ENCODE measurements around the gene ZNF711. TPM values are rescaled to one million over a fixed set of nuclear protein-coding genes. Genes with fewer than 3 reads are reported as not detected.
"Not testable (repeated sequence)": the region's sequence is repeated elsewhere in the genome, so short reads cannot be mapped to it uniquely, and the experiment has no call there.

Gene ZNF711
- total and polyA plus RNA-seq, 9 donors: 5.3 to 8.8 (median 6.2) TPM

DNA sequence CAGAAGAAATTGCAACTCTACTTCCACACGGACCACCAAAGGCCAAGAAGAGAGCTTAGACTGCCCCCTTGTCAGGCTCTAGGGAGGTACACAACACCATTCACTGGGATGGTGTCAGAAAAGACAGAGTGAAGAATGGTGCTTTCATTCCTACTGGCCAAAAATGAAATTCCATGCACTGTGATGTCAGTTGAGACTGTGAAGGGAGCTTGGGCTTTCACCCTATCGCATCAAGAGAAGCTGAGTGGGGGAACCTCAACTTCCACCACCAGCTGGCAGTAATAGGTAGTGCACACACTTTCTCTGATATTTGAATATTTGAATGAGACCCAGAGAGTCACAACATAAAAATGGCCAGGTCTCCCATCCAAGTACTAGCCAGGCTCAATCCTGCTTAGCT is 65.9 kb downstream of the ZNF711 start:
- no peak for DNase-seq
- Histone ChIP-seq H3K9me3 (no peaks in the 10 kb centered on the region), H3K36me3 (no peaks in the 10 kb centered on the region), H3K4me1 (ENCODE audit: insufficient read depth) (no peaks in the 10 kb centered on the region), H3K27me3 (no peaks in the 10 kb centered on the region), H3K4me3 (no peak overlapping the region), H3K27ac (no peak overlapping the region)
- 63 to 78% (median 67%) methylated on average over 2 of the region's 2 CpGs for WGBS, 3 donors
- TF ChIP-seq POLR2A (IDR thresholded peaks at IDR 0.05) (no peak), EP300 (IDR thresholded peaks at IDR 0.05) (no peak)
- TF ChIP-seq, protein P1, sequence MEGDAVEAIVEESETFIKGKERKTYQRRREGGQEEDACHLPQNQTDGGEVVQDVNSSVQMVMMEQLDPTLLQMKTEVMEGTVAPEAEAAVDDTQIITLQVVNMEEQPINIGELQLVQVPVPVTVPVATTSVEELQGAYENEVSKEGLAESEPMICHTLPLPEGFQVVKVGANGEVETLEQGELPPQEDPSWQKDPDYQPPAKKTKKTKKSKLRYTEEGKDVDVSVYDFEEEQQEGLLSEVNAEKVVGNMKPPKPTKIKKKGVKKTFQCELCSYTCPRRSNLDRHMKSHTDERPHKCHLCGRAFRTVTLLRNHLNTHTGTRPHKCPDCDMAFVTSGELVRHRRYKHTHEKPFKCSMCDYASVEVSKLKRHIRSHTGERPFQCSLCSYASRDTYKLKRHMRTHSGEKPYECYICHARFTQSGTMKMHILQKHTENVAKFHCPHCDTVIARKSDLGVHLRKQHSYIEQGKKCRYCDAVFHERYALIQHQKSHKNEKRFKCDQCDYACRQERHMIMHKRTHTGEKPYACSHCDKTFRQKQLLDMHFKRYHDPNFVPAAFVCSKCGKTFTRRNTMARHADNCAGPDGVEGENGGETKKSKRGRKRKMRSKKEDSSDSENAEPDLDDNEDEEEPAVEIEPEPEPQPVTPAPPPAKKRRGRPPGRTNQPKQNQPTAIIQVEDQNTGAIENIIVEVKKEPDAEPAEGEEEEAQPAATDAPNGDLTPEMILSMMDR (IDR thresholded peaks at IDR 0.05): no peak
- intact Hi-C loops (cut with DNase I): no loop called here

DNA sequence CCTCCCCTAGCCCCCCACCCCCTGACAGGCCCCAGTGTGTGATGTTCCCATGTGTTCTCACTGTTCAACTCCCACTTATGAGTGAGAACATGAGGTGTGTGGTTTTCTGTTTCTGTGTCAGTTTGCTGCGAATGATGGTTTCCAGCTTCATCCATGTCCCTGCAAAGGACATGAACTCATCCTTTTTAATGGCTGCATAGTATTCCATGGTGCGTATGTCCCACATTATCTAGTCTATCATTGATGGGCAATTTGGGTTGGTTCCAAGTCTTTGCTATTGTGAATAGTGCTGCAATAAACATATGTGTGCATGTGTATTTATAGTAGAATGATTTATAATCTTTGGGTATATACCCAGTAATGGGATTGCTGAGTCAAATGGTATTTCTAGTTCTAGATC is 67.6 kb downstream of the ZNF711 start:
- H3K36me3 ChIP-seq; H3K4me3 ChIP-seq; H3K27ac ChIP-seq; intact Hi-C loops (cut with DNase I); H3K27me3 ChIP-seq; DNase-seq; H3K4me1 ChIP-seq (ENCODE audit: insufficient read depth); H3K9me3 ChIP-seq: not testable (repeated sequence)
- 81 to 93% (median 82%) methylated on average over 2 of the region's 2 CpGs for WGBS, 3 donors

Other genes with a start within 250 kb of the ZNF711 start
- gene APOOL, start 240.1 kb upstream of the ZNF711 start, total RNA-seq: 10 to 100 TPM in 5 of 7 donors, 1 to 10 TPM in 2; 3.9 to 18.5 (median 13.3) TPM
- gene APOOL, start 240.1 kb upstream of the ZNF711 start, polyA plus RNA-seq: 10 to 100 TPM in 1 of 2 donors, 1 to 10 TPM in 1; 3.9 to 11.8 TPM
- under 1 TPM in 1 of 7 donors, not detected in 6; 0.10 TPM for gene SATL1, start 212 bp upstream of the ZNF711 start, total RNA-seq
- under 1 TPM in 1 of 2 donors, not detected in 1; 0.02 TPM for gene SATL1, start 212 bp upstream of the ZNF711 start, polyA plus RNA-seq
- 1 to 10 TPM in 1 of 7 donors, under 1 TPM in 6; 0.08 to 2.9 (median 0.54) TPM for gene POF1B, start 135.7 kb downstream of the ZNF711 start, total RNA-seq
- gene POF1B, start 135.7 kb downstream of the ZNF711 start, polyA plus RNA-seq: under 1 TPM; 0.07 to 0.58 TPM

Measured in ovary (tissue), 9 donors.